Activated CD4-positive, alpha-beta memory T cell treated with anti-CD3 and anti-CD28 coated beads for 36 hours (primary cell): ENCODE data around the gene PLEKHJ1. TPM values are rescaled to one million over a fixed set of nuclear protein-coding genes. Genes with fewer than 3 reads are reported as not detected.
"Not testable (repeated sequence)": the region's sequence is repeated elsewhere in the genome, so short reads cannot be mapped to it uniquely, and the experiment has no call there.

Source experiments
- CTCF ChIA-PET: fragments of 350-600 bp; sonication (Branson Sonifier 250); formaldehyde crosslinking; loops from one replicate; lab custom pipeline; 2021; ENCODE audit warnings: antibody characterized with exemption, inconsistent platforms; lab: Charles Lee
- POLR2A ChIA-PET: fragments of 350-600 bp; sonication (Branson Sonifier 250); formaldehyde crosslinking; loops from one replicate; lab custom pipeline; 2021; ENCODE audit warnings: antibody characterized with exemption; lab: Charles Lee
- DNase-seq: peaks from one replicate; pipeline ENCODE4 v3.0.0-alpha.2; 2020
- H3K27ac Mint-ChIP-seq: one replicate; pipeline ENCODE4 v1.8.0; 2021; ENCODE audit warnings: mixed read lengths
- H3K27me3 Mint-ChIP-seq: one replicate; pipeline ENCODE4 v1.8.0; 2021; ENCODE audit warnings: mixed read lengths
- H3K36me3 Mint-ChIP-seq: one replicate; pipeline ENCODE4 v1.8.0; 2021; ENCODE audit warnings: mixed read lengths
- H3K4me1 Mint-ChIP-seq: one replicate; pipeline ENCODE4 v1.8.0; 2021; ENCODE audit warnings: low read depth, mixed read lengths
- H3K4me3 Mint-ChIP-seq: one replicate; pipeline ENCODE4 v1.8.0; 2021; ENCODE audit warnings: mild to moderate bottlenecking, mixed read lengths
- H3K9me3 Mint-ChIP-seq: one replicate; pipeline ENCODE4 v1.8.0; 2021; ENCODE audit warnings: mixed read lengths
- intact Hi-C: fragments of 100-400 bp; cut with micrococcal nuclease; formaldehyde crosslinking; loops from one replicate; pipeline ENCODE4 v1.15.1; 2023
- total RNA-seq, 2 experiments: library from RNA; stranded (reverse); gene quantifications; one replicate each; pipeline ENCODE4 v1.2.3, GENCODE V29; 2021

PLEKHJ1 gene
- total RNA-seq, 2 experiments from 2014 or later = 60.8 to 64.0 TPM

DNA sequence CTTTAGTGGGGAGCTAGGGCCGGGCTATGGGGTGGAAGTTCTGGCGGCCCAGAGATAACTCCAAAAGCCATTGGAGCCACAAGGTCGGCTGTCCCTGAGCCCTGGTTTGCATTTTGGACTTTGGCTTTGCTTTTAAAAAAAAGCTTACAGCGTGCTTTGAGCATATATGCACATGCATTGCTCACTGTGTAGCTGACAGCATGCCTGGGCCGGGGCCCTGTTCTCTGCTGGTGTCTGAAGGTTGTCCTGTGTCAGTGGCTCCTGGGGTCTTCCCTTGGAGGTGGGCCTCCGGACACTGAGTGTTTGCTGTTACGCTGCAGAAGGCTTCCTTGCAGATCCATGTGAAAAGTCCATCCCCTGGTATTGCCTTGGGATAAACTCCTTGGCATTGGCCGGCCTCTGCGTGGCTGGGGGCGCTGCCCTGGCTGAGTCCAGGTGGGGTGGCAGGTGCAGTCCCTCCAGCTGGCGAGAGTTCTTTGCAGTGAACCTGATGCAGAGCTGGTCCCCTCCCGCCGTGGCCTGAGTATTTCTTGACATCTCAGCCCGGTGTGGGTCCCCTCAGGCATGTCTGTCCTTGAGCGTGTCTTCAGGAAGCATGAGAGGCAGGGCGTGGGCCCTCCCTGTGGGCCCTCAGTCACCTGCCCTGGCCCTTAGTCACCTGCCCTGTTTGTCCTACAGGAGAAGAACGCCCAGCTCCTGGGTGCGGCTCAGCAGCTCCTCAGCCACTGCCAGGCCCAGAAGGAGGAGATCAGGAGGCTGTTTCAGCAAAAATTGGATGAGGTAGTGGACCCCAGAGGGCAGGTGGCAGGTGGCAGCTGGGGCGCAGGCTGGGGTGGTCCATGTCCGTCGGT, 23.0 kb downstream of the PLEKHJ1 start:
- DNase-seq = no peak
- no peak overlapping the region for H3K4me3 Mint-ChIP-seq
- H3K27ac Mint-ChIP-seq = no peak overlapping the region
- ChIA-PET CTCF (interaction anchor here (0.5 kb wide), 1 partner anchor 47 kb away, joined by 3 read pairs; no protein-coding TSS in a partner anchor), POLR2A (interaction anchor here (1.3 kb wide), 1 partner anchor 23 kb away, joined by 3 read pairs; no protein-coding TSS in a partner anchor)
- H3K36me3 Mint-ChIP-seq = peaks cover 45% of the 10 kb centered on the region
- no peaks in the 10 kb centered on the region for H3K9me3 Mint-ChIP-seq
- H3K27me3 Mint-ChIP-seq = no peaks in the 10 kb centered on the region
- H3K4me1 Mint-ChIP-seq = peaks cover 17% of the 10 kb centered on the region
- intact Hi-C loops = no loop called here

- CTCF ChIA-PET = no interaction called here
- Mint-ChIP-seq H3K4me1 (peaks cover 17% of the 10 kb centered on the region), H3K4me3 (no peak overlapping the region), H3K27ac (no peak overlapping the region), H3K9me3 (no peaks in the 10 kb centered on the region), H3K36me3 (peaks cover 38% of the 10 kb centered on the region), H3K27me3 (no peaks in the 10 kb centered on the region)
- DNase-seq = no peak
- POLR2A ChIA-PET = no interaction called here
- intact Hi-C loops = no loop called here
Measured at GRCh38 chr19:2210987-2211740, 25.0 kb downstream of the PLEKHJ1 start.

DNA sequence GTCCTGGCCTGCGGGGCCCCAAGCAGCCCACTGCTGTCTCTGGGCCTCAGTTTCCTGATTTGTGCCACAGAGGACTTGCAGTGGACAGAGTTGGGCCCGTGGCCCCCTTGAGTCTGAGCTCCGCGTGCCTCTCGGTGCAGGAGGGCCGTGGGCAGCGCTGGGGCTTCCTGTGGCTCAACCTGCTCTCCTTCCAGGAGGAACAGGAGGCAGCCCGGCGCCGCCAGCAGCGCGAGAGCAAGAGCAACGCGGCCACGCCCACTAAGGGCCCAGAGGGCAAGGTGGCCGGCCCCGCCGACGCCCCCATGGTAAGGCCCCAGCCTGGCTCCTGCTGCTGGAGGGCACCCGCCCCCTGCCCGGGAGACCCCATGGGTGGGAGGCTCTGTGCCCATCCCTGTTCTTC, 25.9 kb downstream of the PLEKHJ1 start:
- Mint-ChIP-seq H3K36me3 (peaks cover 33% of the 10 kb centered on the region), H3K4me3 (no peak overlapping the region), H3K27me3 (no peaks in the 10 kb centered on the region), H3K4me1 (peaks cover 9% of the 10 kb centered on the region), H3K27ac (no peak overlapping the region), H3K9me3 (no peaks in the 10 kb centered on the region)
- no peak for DNase-seq
- intact Hi-C loops = no loop called here
- ChIA-PET POLR2A (no interaction called here), CTCF (no interaction called here)

GRCh38 chr19:2209408-2209807, 26.7 kb downstream of the PLEKHJ1 start:
- ChIA-PET POLR2A (interaction anchor here (0.5 kb wide), 1 partner anchor 391 kb away, joined by 3 read pairs; no protein-coding TSS in a partner anchor), CTCF (no interaction called here)
- peaks cover 28% of the 10 kb centered on the region for H3K36me3 Mint-ChIP-seq
- peaks cover 2% of the 10 kb centered on the region for H3K4me1 Mint-ChIP-seq
- no peak for DNase-seq
- H3K27ac Mint-ChIP-seq = no peak overlapping the region
- no peak overlapping the region for H3K4me3 Mint-ChIP-seq
- no peaks in the 10 kb centered on the region for H3K27me3 Mint-ChIP-seq
- intact Hi-C loops = no loop called here
- no peaks in the 10 kb centered on the region for H3K9me3 Mint-ChIP-seq

DNA sequence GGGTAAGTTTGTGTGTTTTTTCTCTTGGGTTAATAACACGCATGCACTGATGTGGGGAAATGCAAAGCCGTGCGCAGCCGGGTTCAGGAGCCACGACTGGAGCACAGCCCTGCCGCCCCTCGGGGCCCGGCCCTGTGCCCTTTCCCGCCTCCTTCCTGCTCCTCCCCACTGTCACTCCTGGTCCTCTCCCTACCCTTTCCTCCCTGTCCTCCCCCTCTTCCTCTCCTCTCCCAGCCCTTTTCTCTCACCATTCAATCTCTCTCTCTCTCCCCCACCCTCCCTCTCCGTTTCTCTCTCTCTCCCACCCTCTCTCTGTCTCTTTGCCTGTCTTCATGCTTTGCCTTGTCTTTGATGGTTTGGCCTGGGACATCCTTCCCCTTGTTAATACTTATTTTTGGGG, 27.2 kb downstream of the PLEKHJ1 start:
- ChIA-PET CTCF (no interaction called here), POLR2A (no interaction called here)
- Mint-ChIP-seq H3K36me3 (peaks cover 28% of the 10 kb centered on the region), H3K27ac (no peak overlapping the region), H3K4me1 (peaks cover 2% of the 10 kb centered on the region), H3K4me3 (no peak overlapping the region), H3K9me3 (no peaks in the 10 kb centered on the region), H3K27me3 (no peaks in the 10 kb centered on the region)
- intact Hi-C loops = no loop called here
- DNase-seq = no peak

DNA sequence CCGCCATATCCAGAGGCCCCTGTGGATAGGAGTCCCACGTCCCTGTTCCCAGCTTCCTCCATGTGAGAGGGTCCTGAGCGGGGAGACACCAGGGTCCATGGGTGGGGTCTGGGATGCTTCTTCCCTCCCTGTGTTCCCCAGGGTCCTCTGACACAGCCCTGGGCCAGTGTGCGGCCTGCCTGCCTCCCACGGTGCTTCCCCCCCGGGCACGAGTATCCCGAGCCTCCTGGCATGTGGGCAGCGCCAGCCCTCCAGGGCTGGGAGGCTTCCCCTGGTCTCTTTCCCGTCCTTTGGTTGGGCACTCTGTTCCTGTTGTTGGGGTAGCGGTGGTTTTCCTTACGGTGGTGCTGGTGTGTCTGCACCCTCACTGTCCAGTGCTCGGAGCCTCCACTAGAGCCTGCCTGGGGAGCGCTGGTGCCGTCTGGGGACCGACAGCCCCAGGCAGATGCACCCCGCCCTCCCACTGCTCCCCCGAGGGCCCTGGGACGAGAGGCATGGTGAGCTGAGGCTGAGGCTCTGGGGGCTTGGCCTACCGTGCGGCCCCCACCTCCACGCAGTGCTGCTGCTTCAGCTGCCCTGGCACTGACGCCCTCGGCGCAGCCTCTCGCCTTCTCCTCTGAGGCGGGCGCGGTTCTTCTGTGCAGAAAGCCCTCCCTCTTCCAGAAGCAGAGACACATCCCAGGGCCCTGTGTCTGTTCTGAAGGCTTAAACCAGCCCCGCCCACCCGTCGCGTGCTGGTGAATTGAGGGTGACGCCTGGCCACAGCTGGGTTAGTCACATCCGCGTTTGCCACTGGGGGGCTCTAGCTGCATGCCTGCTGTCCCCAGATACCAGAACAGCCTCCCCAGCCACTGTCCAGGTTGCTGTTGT, 27.9 kb downstream of the PLEKHJ1 start:
- Mint-ChIP-seq H3K4me3 (no peak overlapping the region), H3K27me3 (no peaks in the 10 kb centered on the region), H3K9me3 (no peaks in the 10 kb centered on the region), H3K4me1 (no peaks in the 10 kb centered on the region), H3K36me3 (peaks cover 23% of the 10 kb centered on the region), H3K27ac (no peak overlapping the region)
- peak; percentile 35 for DNase-seq
- ChIA-PET POLR2A (no interaction called here), CTCF (no interaction called here)
- intact Hi-C loops = no loop called here

DNA sequence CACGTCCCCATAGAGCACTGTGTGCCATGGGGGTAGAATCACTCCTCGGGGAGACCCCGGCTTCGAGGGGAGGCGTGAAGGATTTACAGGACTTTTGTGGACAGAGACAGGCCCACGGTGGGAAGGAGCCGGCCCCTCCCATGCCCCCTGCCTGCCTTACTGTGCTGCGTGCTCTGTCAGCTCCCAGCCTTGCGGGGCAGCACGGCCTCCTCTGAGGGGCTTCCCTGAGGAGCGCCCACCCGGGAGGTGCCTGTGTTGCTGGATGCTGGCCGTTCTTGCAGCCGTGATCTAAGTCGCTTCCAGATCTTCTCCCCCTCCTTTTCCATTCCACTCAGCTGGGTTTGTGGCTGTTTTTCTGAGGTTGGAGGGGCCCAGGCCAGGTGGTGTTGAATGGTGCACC, 29.1 kb downstream of the PLEKHJ1 start:
- H3K27ac Mint-ChIP-seq = no peak overlapping the region
- H3K9me3 Mint-ChIP-seq = no peaks in the 10 kb centered on the region
- peaks cover 22% of the 10 kb centered on the region for H3K36me3 Mint-ChIP-seq
- H3K27me3 Mint-ChIP-seq = no peaks in the 10 kb centered on the region
- DNase-seq = no peak
- no peak overlapping the region for H3K4me3 Mint-ChIP-seq
- ChIA-PET POLR2A (no interaction called here), CTCF (no interaction called here)
- intact Hi-C loops = no loop called here
- H3K4me1 Mint-ChIP-seq = no peaks in the 10 kb centered on the region

DNA sequence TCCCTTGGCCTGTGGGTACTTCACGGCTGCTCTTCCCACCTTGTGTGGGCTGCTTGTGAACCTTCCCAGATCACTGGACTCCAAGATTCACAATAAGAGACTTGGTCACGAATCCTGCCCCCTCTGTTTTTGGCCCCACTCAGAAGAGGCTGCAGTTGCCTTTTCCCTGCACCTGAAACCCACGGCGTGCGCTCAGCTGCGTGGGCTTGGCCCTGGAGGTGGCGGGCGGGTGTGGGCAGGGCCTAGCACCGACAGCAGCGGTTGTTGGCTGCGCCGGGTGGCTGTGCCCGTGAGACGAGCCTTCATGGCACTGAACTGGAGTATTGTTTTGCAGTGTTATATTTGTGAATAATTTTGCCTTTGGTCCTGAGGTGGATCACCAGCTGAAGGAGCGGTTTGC, 33.8 kb downstream of the PLEKHJ1 start:
- POLR2A ChIA-PET = interaction anchor here (0.6 kb wide), 1 partner anchor 59 kb away, joined by 3 read pairs; no protein-coding TSS in a partner anchor

DNA sequence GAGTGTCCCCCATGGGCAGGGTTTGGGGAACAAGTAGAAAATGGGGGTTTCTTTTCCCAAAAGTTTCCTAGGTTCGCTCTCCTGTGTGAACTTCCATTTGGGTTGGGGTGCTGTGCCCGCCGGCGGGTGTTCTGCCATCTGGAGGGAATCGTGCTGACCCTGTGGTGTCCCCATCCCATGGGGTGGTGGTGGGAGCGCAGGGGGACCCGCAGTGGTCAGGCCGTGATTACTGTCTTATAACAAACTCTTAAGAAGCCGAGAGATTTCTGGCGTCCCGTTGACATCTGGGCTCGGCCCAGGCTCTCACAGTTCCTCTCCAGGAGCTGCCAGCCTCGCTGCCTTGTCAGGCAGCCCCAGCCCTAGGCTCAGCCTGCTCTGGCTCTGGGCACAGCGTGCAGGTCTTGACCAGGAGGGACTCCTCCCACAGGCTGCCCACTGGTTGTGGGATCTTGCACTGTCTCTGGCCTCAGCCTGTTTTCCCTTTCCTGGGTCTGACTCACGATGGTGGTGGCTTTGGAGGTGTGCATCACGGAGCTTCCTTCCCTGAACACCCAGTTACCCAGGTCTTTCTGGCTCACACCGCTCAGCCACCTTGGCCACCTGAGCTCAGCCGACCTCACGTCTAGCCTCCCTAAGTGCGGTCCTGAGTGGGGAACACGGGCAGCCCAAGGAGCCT, 34.5 kb downstream of the PLEKHJ1 start:
- no peak overlapping the region for H3K27ac Mint-ChIP-seq
- ChIA-PET CTCF (interaction anchor here (0.6 kb wide), 1 partner anchor 73 kb away, joined by 3 read pairs; no protein-coding TSS in a partner anchor), POLR2A (no interaction called here)
- no peak for DNase-seq
- peaks cover 3% of the 10 kb centered on the region for H3K4me1 Mint-ChIP-seq
- no peaks in the 10 kb centered on the region for H3K9me3 Mint-ChIP-seq
- no peaks in the 10 kb centered on the region for H3K27me3 Mint-ChIP-seq
- H3K4me3 Mint-ChIP-seq = no peak overlapping the region
- peaks cover 8% of the 10 kb centered on the region for H3K36me3 Mint-ChIP-seq
- intact Hi-C loops = no loop called here

More for the DNA sequence above, 33.8 kb downstream of the PLEKHJ1 start:
- Mint-ChIP-seq H3K27me3 (no peaks in the 10 kb centered on the region), H3K4me1 (no peaks in the 10 kb centered on the region), H3K4me3 (no peak overlapping the region), H3K9me3 (no peaks in the 10 kb centered on the region), H3K36me3 (peaks cover 8% of the 10 kb centered on the region), H3K27ac (no peak overlapping the region)
- no peak for DNase-seq
- intact Hi-C loops = no loop called here
- CTCF ChIA-PET = interaction anchor here (0.6 kb wide), 1 partner anchor 72 kb away, joined by 3 read pairs; no protein-coding TSS in a partner anchor

DNA sequence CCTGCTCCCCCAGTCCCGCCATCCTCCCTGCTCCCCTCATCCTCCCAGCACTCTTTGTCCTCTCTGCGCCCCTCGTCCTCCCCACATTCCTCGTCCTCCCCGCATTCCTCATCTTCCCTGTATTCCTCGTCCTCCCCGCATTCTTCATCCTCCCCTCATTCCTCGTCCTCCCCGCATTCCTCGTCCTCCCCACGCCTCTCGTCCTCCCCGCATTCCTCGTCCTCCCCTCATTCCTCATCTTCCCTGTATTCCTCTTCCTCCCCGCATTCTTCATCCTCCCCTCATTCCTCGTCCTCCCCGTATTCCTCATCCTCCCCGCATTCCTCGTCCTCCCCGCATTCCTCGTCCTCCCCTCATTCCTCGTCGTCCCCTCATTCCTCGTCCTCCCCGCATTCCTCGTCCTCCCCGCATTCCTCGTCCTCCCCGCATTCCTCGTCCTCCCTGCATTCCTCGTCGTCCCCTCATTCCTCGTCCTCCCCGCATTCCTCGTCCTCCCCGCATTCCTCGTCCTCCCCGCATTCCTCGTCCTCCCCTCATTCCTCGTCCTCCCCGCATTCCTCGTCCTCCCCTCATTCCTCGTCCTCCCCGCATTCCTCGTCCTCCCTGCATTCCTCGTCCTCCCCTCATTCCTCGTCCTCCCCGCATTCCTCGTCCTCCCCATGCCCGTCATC, 35.4 kb downstream of the PLEKHJ1 start:
- H3K27me3 Mint-ChIP-seq, H3K36me3 Mint-ChIP-seq, H3K4me1 Mint-ChIP-seq, H3K9me3 Mint-ChIP-seq, intact Hi-C loops, DNase-seq, CTCF ChIA-PET, H3K4me3 Mint-ChIP-seq, POLR2A ChIA-PET, H3K27ac Mint-ChIP-seq: not testable (repeated sequence)
